Kidney (tissue), 14 donors: ENCODE data around the gene SPOPL. TPM values are rescaled to one million over a fixed set of nuclear protein-coding genes. Genes with fewer than 3 reads are reported as not detected.

Experiments
- DNase-seq, 5 donors: peaks; one replicate each; pipeline ENCODE4 v3.0.0-alpha.2; 2013 to 2020
- FAIRE-seq: peaks from 2 replicates; lab custom pipeline; 2012; peaks lifted over from hg19 to GRCh38; lab: Jason Lieb, UNC
- H3K27ac ChIP-seq, 2 donors: one replicate each; pipeline ENCODE4 v1.7.0; 2013; ENCODE audit warnings: low read depth in 2 of 2, low read length in 2 of 2, inconsistent platforms in 1 of 2
- H3K27me3 ChIP-seq: one replicate; pipeline ENCODE4 v1.7.1; 2013; ENCODE audit warnings: low read length, inconsistent platforms; ENCODE audit not compliant: control insufficient read depth, insufficient read depth
- H3K36me3 ChIP-seq, 3 donors: one replicate each; pipeline versions ENCODE4 v1.7.0 to v1.7.1; 2013; ENCODE audit warnings: low read length in 3 of 3, control low read depth in 1 of 3, inconsistent platforms in 1 of 3; ENCODE audit not compliant: insufficient read depth in 3 of 3, control insufficient read depth in 2 of 3
- H3K4me1 ChIP-seq, 3 donors: one replicate each; pipeline versions ENCODE4 v1.7.0 to v1.7.1; 2013; ENCODE audit warnings: low read length in 3 of 3, inconsistent platforms in 1 of 3, low read depth in 1 of 3; ENCODE audit not compliant: control insufficient read depth in 2 of 3, insufficient read depth in 2 of 3
- H3K4me3 ChIP-seq, 3 donors: one replicate each; pipeline versions ENCODE4 v1.7.0 to v1.8.1; 2013; ENCODE audit warnings: low read length in 3 of 3, control low read depth in 1 of 3, inconsistent platforms in 1 of 3
- H3K9ac ChIP-seq, 3 donors: one replicate each; pipeline versions ENCODE4 v1.7.0 to v1.7.1; 2013; ENCODE audit warnings: low read length in 3 of 3, control low read depth in 1 of 3, inconsistent platforms in 1 of 3
- H3K9me3 ChIP-seq, 3 donors: one replicate each; pipeline versions ENCODE4 v1.7.0 to v1.7.1; 2013; ENCODE audit warnings: low read length in 3 of 3, control low read depth in 1 of 3, inconsistent platforms in 1 of 3; ENCODE audit not compliant: control insufficient read depth in 2 of 3, insufficient read depth in 1 of 3
- CTCF ChIP-seq: IDR thresholded peaks from 3 replicates; pipeline ENCODE4 v1.5.1; 2012; ENCODE audit warnings: mild to moderate bottlenecking, moderate library complexity, borderline replicate concordance; ENCODE audit not compliant: insufficient read depth; ENCODE audit errors: extremely low read depth
- intact Hi-C: fragments of 100-400 bp; cut with DNase I; formaldehyde crosslinking; loops from one replicate; pipeline ENCODE4 v1.11.1; 2022
- polyA plus RNA-seq: library from polyadenylated mRNA; stranded (reverse); fragments of 350-450 nt; fragmentation: Illumina TruSeq; extraction: RNeasy Lipid Tissue Mini Kit (QIAGEN cat#74804); gene quantifications from one replicate; pipeline ENCODE4 v1.2.3, GENCODE V29; 2014; ENCODE audit warnings: low read depth, low replicate concordance; ENCODE audit not compliant: insufficient read depth
- total RNA-seq: library from RNA; stranded (reverse); fragmentation: NEBNext Ultra II Directional; extraction: Animal tissue kit (Norgen Biotek cat#: 25700); gene quantifications from one replicate; pipeline ENCODE4 v1.2.1, GENCODE V29; 2021
- donor health status: control.
- donor health status: control.
- donor health status: control.
- donor health status: control.
- donor health status: control.
- donor health status: DM: yes; HTN: yes; CAD: no.
- donor health status: Normal renal cell carcinoma (clear cell type).

The SPOPL gene
- total and polyA plus RNA-seq, 2 donors from 2014 or later: 4.0 to 23.1 TPM

GRCh38 chr2:138503652-138504051 lies 2.1 kb downstream of the SPOPL start:
- Histone ChIP-seq H3K27me3 (no peaks in the 10 kb centered on the region), H3K9me3 (no peaks in the 10 kb centered on the region), H3K27ac (no peak overlapping the region), H3K36me3 (no peaks in the 10 kb centered on the region), H3K4me3 (peak overlapping the region in 2 of 3 donors; percentile 75 to 86), H3K9ac (no peak overlapping the region), H3K4me1 (peaks cover 0 to 13% (median 8%) of the 10 kb centered on the region in 3 donors)
- intact Hi-C loops: no loop called here
- TF ChIP-seq CTCF: no peak
- FAIRE-seq (no peak), DNase-seq (no peak)

GRCh38 chr2:138504092-138504491 lies 2.5 kb downstream of the SPOPL start:
- Histone ChIP-seq H3K4me1 (peaks cover 0 to 13% (median 8%) of the 10 kb centered on the region in 3 donors), H3K9ac (no peak overlapping the region), H3K27ac (no peak overlapping the region), H3K9me3 (no peaks in the 10 kb centered on the region), H3K27me3 (no peaks in the 10 kb centered on the region), H3K4me3 (peak overlapping the region in 2 of 3 donors; percentile 75 to 86), H3K36me3 (no peaks in the 10 kb centered on the region)
- FAIRE-seq (peak; percentile 46), DNase-seq (no peak)
- no peak for TF ChIP-seq CTCF
- intact Hi-C loops: no loop called here

- no peak overlapping the region for H3K9ac ChIP-seq
- DNase-seq (no peak), FAIRE-seq (no peak)
- no peak for TF ChIP-seq CTCF
- H3K4me1 ChIP-seq: peaks cover 0 to 13% (median 8%) of the 10 kb centered on the region in 3 donors
- H3K27me3 ChIP-seq: no peaks in the 10 kb centered on the region
- H3K4me3 ChIP-seq: peak overlapping the region in 1 of 3 donors; percentile 86
- no peak overlapping the region for H3K27ac ChIP-seq
- intact Hi-C loops: no loop called here
- no peaks in the 10 kb centered on the region for H3K36me3 ChIP-seq
- no peaks in the 10 kb centered on the region for H3K9me3 ChIP-seq
Measured at GRCh38 chr2:138504546-138505235, 3.1 kb downstream of the SPOPL start.
